ENCODE results near the gene GULP1. TPM values are rescaled to one million over a fixed set of nuclear protein-coding genes. Genes with fewer than 3 reads are reported as not detected.

Gene GULP1, protein sequence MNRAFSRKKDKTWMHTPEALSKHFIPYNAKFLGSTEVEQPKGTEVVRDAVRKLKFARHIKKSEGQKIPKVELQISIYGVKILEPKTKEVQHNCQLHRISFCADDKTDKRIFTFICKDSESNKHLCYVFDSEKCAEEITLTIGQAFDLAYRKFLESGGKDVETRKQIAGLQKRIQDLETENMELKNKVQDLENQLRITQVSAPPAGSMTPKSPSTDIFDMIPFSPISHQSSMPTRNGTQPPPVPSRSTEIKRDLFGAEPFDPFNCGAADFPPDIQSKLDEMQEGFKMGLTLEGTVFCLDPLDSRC
- total RNA-seq: 68.8 and 80.1 TPM in 2 replicates

DNA sequence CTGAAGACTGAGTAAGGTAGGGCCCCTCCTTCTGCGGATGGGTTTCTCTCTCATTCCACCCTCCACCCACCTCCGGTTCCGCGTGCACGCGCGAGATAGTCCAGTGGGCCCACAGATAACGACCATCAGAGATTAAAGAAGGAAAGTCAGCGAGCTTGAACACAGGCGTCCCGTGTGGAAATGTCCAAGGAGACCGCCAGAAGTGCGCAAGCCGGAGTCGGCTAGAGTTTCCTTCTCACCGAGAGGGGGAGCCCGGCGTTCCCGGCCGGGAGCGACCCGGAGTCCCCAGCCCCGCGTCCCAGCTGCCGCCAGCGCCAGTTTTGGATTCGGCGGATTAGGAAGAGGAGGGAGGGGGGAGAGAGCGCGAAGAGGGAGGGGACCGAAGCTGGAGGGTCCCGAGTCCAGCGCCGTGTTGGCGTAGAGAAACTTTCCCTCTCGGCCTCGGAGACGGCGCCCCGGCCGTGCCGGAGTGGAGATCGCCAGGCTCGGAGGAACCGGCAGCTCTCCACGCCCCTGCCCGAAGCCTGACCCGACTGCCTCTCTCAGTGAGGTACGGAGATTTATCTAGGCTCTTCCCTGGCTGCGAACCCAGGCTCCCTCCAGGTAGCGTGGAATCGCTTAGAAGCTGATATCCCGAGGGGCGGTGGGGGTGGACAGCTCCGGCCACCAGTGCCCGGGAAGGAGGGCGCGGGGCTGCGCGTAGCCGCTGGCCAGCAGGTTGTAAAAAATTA is at the start of gene GULP1:
Gene GULP1 (plus strand): TSS at position 258 of the 731 bp plus-strand sequence. CDS start 185,829 bp downstream, outside the sequence.

